HL-60/S4 treated with retinoic acid at 250 ng/mL for 4 days and 3 days (cell line): ENCODE data around the gene FAM222A.

Experiments used
- in situ Hi-C: fragments of 300-500 bp; cut with MboI; formaldehyde crosslinking; loops from 2 replicates; pipeline ENCODE4 v1.7.0; 2022; ENCODE audit warnings: low sequenced_read_pairs

Gene FAM222A

GRCh38 chr12:109757671-109758265 lies 44.1 kb downstream of the FAM222A start:
- in situ Hi-C loops, result no loop called here

GRCh38 chr12:109758426-109759420 lies 45.1 kb downstream of the FAM222A start:
- in situ Hi-C loops, result no loop called here

GRCh38 chr12:109759595-109759994 lies 46.0 kb downstream of the FAM222A start:
- in situ Hi-C loops, result no loop called here

- in situ Hi-C loops, result no loop called here
Measured at GRCh38 chr12:109760031-109760929, 46.7 kb downstream of the FAM222A start.

- in situ Hi-C loops, result no loop called here
Measured at GRCh38 chr12:109760930-109761921, 47.6 kb downstream of the FAM222A start.

GRCh38 chr12:109762071-109762672 lies 48.5 kb downstream of the FAM222A start:
- in situ Hi-C loops, result no loop called here

- in situ Hi-C loops, result no loop called here
Measured at GRCh38 chr12:109762673-109763191, 49.1 kb downstream of the FAM222A start.

GRCh38 chr12:109763201-109763841 lies 49.7 kb downstream of the FAM222A start:
- in situ Hi-C loops, result no loop called here

- in situ Hi-C loops, result no loop called here
Measured at GRCh38 chr12:109764123-109764522, 50.5 kb downstream of the FAM222A start.

- in situ Hi-C loops, result no loop called here
Measured at GRCh38 chr12:109764776-109765445, 51.3 kb downstream of the FAM222A start.

- in situ Hi-C loops, result no loop called here
Measured at GRCh38 chr12:109765446-109765810, 51.8 kb downstream of the FAM222A start.

- in situ Hi-C loops, result no loop called here
Measured at GRCh38 chr12:109766251-109766778, 52.7 kb downstream of the FAM222A start.

GRCh38 chr12:109767456-109767855 lies 53.8 kb downstream of the FAM222A start:
- in situ Hi-C loops, result no loop called here

GRCh38 chr12:109767991-109768900 lies 54.6 kb downstream of the FAM222A start:
- in situ Hi-C loops, result no loop called here

- in situ Hi-C loops, result no loop called here
Measured at GRCh38 chr12:109768901-109769670, 55.5 kb downstream of the FAM222A start.
